H9 (cell line): Measurements from ENCODE around the gene HS1BP3. TPM values are rescaled to one million over a fixed set of nuclear protein-coding genes. Genes with fewer than 3 reads are reported as not detected.
A peak's percentile ranks its signal among the peaks of the same experiment; 100 is the strongest.

Experiments
- DNase-seq: peaks from one replicate; pipeline ENCODE4 v3.0.0-alpha.2; 2017
- H2AFZ ChIP-seq: one replicate; pipeline ENCODE4 v1.6.1; 2013; ENCODE audit warnings: mild to moderate bottlenecking, low read length, control low read depth, moderate library complexity
- H2AK5ac ChIP-seq: 2 replicates; pipeline ENCODE4 v1.6.1; 2013; ENCODE audit warnings: low read length, control low read depth, mixed read lengths; ENCODE audit not compliant: insufficient read length
- H2BK120ac ChIP-seq: one replicate; pipeline ENCODE4 v1.6.1; 2013; ENCODE audit warnings: low read depth, mild to moderate bottlenecking, low read length, control low read depth, inconsistent platforms; ENCODE audit not compliant: poor library complexity, severe bottlenecking
- H2BK12ac ChIP-seq: 2 replicates; pipeline ENCODE4 v1.6.1; 2013; ENCODE audit warnings: low read length, control low read depth, mixed read lengths, low read depth; ENCODE audit not compliant: insufficient read length
- H2BK15ac ChIP-seq: 2 replicates; pipeline ENCODE4 v1.6.1; 2013; ENCODE audit warnings: low read depth, low read length, control low read depth
- H2BK20ac ChIP-seq: one replicate; pipeline ENCODE4 v1.6.1; 2013; ENCODE audit warnings: low read depth, mild to moderate bottlenecking, low read length, control low read depth, inconsistent platforms; ENCODE audit not compliant: poor library complexity, severe bottlenecking
- H2BK5ac ChIP-seq: 2 replicates; pipeline ENCODE4 v1.6.1; 2013; ENCODE audit warnings: low read length, control low read depth, mixed read lengths; ENCODE audit not compliant: insufficient read length
- H3K14ac ChIP-seq: 2 replicates; pipeline ENCODE4 v1.6.1; 2013; ENCODE audit warnings: low read length, control low read depth; ENCODE audit not compliant: insufficient read depth
- H3K18ac ChIP-seq: 2 replicates; pipeline ENCODE4 v1.6.1; 2013; ENCODE audit warnings: low read depth, mild to moderate bottlenecking, mixed read lengths, low read length, control low read depth; ENCODE audit not compliant: insufficient read length
- H3K23ac ChIP-seq: 2 replicates; pipeline ENCODE4 v1.6.1; 2013; ENCODE audit warnings: low read length, control low read depth, mixed read lengths, low read depth; ENCODE audit not compliant: insufficient read length
- H3K23me2 ChIP-seq: 2 replicates; pipeline ENCODE4 v1.6.1; 2013; ENCODE audit warnings: low read depth, mild to moderate bottlenecking, mixed read lengths, low read length, control low read depth; ENCODE audit not compliant: insufficient read length, poor library complexity, severe bottlenecking
- H3K27ac ChIP-seq: 2 replicates; pipeline ENCODE4 v1.5.1; 2013; ENCODE audit warnings: low read length, control low read depth, mixed read lengths, low read depth; ENCODE audit not compliant: insufficient read length
- H3K27me3 ChIP-seq: 2 replicates; pipeline ENCODE4 v1.6.1; 2013; ENCODE audit warnings: low read length, control low read depth, inconsistent platforms; ENCODE audit not compliant: insufficient read depth
- H3K4ac ChIP-seq: 2 replicates; pipeline ENCODE4 v1.6.1; 2013; ENCODE audit warnings: low read depth, mild to moderate bottlenecking, control low read depth, inconsistent platforms, low read length, moderate library complexity
- H3K4me1 ChIP-seq: 2 replicates; pipeline ENCODE4 v1.6.1; 2013; ENCODE audit warnings: low read length, control low read depth, inconsistent platforms; ENCODE audit not compliant: insufficient read depth
- H3K4me2 ChIP-seq: 2 replicates; pipeline ENCODE4 v1.6.1; 2013; ENCODE audit warnings: low read length, control low read depth, mixed read lengths; ENCODE audit not compliant: insufficient read length, insufficient read depth
- H3K56ac ChIP-seq: 2 replicates; pipeline ENCODE4 v1.6.1; 2013; ENCODE audit warnings: low read depth, mild to moderate bottlenecking, mixed read lengths, low read length, control low read depth; ENCODE audit not compliant: insufficient read length
- H3K79me1 ChIP-seq: 2 replicates; pipeline ENCODE4 v1.6.1; 2013; ENCODE audit warnings: low read depth, mild to moderate bottlenecking, moderate library complexity, low read length, control low read depth, inconsistent platforms; ENCODE audit not compliant: insufficient read depth, poor library complexity, severe bottlenecking
- H3K79me2 ChIP-seq: 2 replicates; pipeline ENCODE4 v1.6.1; 2013; ENCODE audit warnings: low read length, control low read depth, inconsistent platforms; ENCODE audit not compliant: insufficient read depth
- H3K9ac ChIP-seq: 2 replicates; pipeline ENCODE4 v1.6.1; 2013; ENCODE audit warnings: low read length, control low read depth, mixed read lengths; ENCODE audit not compliant: insufficient read length; ENCODE audit errors: extremely low read depth
- H3K9me3 ChIP-seq: one replicate; pipeline ENCODE4 v1.6.1; 2013; ENCODE audit warnings: low read depth, low read length, inconsistent platforms; ENCODE audit not compliant: control insufficient read depth
- H3T11ph ChIP-seq: one replicate; pipeline ENCODE4 v1.6.1; 2013; ENCODE audit warnings: mild to moderate bottlenecking, low read length, control low read depth, inconsistent platforms
- H4K20me1 ChIP-seq: one replicate; pipeline ENCODE4 v1.6.1; 2013; ENCODE audit not compliant: control insufficient read depth, insufficient read length, insufficient read depth
- H4K5ac ChIP-seq: 2 replicates; pipeline ENCODE4 v1.6.1; 2013; ENCODE audit warnings: low read depth, mild to moderate bottlenecking, mixed read lengths, low read length, control low read depth; ENCODE audit not compliant: insufficient read length
- H4K8ac ChIP-seq: replicated peaks from 2 replicates; pipeline ENCODE4 v1.6.1; 2013; ENCODE audit warnings: low read length, control low read depth, mixed read lengths, low read depth; ENCODE audit not compliant: insufficient read length
- H4K91ac ChIP-seq: 2 replicates; pipeline ENCODE4 v1.6.1; 2013; ENCODE audit warnings: low read depth, mild to moderate bottlenecking, moderate library complexity, mixed read lengths, low read length, control low read depth; ENCODE audit not compliant: insufficient read length
- H3K27ac Mint-ChIP-seq, 3 experiments: 2 replicates in 2 of 3; 3 replicates in 1 of 3; pipeline ENCODE4 v1.8.0; 2020 to 2021; ENCODE audit warnings: mixed read lengths in 3 of 3, mild to moderate bottlenecking in 1 of 3, moderate library complexity in 1 of 3
- H3K27me3 Mint-ChIP-seq: 2 replicates; pipeline ENCODE4 v1.8.0; 2021; ENCODE audit warnings: low read depth, mild to moderate bottlenecking, moderate library complexity, mixed read lengths
- H3K36me3 Mint-ChIP-seq, 3 experiments: 2 replicates in 2 of 3; 3 replicates in 1 of 3; pipeline ENCODE4 v1.8.0; 2020 to 2021; ENCODE audit warnings: low read depth in 3 of 3, mixed read lengths in 3 of 3; ENCODE audit not compliant: insufficient read depth in 1 of 3
- H3K4me1 Mint-ChIP-seq, 2 experiments: 2 replicates each; pipeline ENCODE4 v1.8.0; 2020; ENCODE audit warnings: mixed read lengths in 2 of 2
- H3K4me3 Mint-ChIP-seq, 2 experiments: 2 replicates in 1 of 2; 3 replicates in 1 of 2; pipeline ENCODE4 v1.8.0; 2020 to 2021; ENCODE audit warnings: mild to moderate bottlenecking in 2 of 2, mixed read lengths in 2 of 2, moderate library complexity in 1 of 2
- H3K9me3 Mint-ChIP-seq, 2 experiments: 2 replicates in 1 of 2; 3 replicates in 1 of 2; pipeline ENCODE4 v1.8.0; 2020; ENCODE audit warnings: mild to moderate bottlenecking in 2 of 2, mixed read lengths in 2 of 2, moderate library complexity in 1 of 2
- CTCF ChIP-seq: fragments of 200-600 bp; sonication (generic); conservative IDR thresholded peaks from 3 replicates; pipeline ENCODE4 v1.8.0; 2021; ENCODE audit warnings: antibody characterized with exemption, mild to moderate bottlenecking
- whole genome bisulfite sequencing: extraction: QIAGEN DNeasy Blood & Tissue Kit; methylation state at CpG from one replicate; pipeline ENCODE4 v1.1.7; 2013; ENCODE audit warnings: missing lambda C conversion rate, low lambda C conversion rate, mixed read lengths; ENCODE audit not compliant: insufficient read length; ENCODE audit errors: extremely low coverage; 5-methylcytosine and 5-hydroxymethylcytosine counted together
- total RNA-seq: library from RNA; stranded (reverse); gene quantifications from 2 replicates; pipeline ENCODE4 v1.2.1, GENCODE V29; 2021

Gene HS1BP3
- total RNA-seq, 1 experiment from 2014 or later: 11.1 TPM

GRCh38 chr2:20672201-20672951, 21.5 kb upstream of the HS1BP3 start:
- Histone ChIP-seq H3T11ph (no peak overlapping the region), H3K56ac (no peak overlapping the region), H3K23ac (no peak overlapping the region), H4K8ac (no peak overlapping the region), H4K91ac (no peak overlapping the region), H3K27ac (no peak overlapping the region), H3K4me1 (peaks cover 4% of the 10 kb centered on the region; the same call in 1 of the 2 replicates), H2BK120ac (no peak overlapping the region), H2BK15ac (no peak overlapping the region), H2BK20ac (no peak overlapping the region), H2BK12ac (no peak overlapping the region), H3K18ac (no peak overlapping the region), H3K27me3 (peaks cover 63% of the 10 kb centered on the region), H2BK5ac (no peak overlapping the region), H3K23me2 (peaks cover 6% of the 10 kb centered on the region), H2AK5ac (no peak overlapping the region), H4K5ac (no peak overlapping the region), H3K9ac (no peak overlapping the region), H2AFZ (no peak overlapping the region), H3K4ac (no peak overlapping the region), H3K79me1 (no peaks in the 10 kb centered on the region), H4K20me1 (no peaks in the 10 kb centered on the region), H3K9me3 (no peaks in the 10 kb centered on the region), H3K79me2 (no peaks in the 10 kb centered on the region), H3K14ac (no peak overlapping the region), H3K4me2 (peak overlapping the region; percentile 66)
- TF ChIP-seq CTCF: no peak
- Mint-ChIP-seq H3K27me3 (peaks cover 86% of the 10 kb centered on the region), H3K4me1 (peaks cover 41 to 71% of the 10 kb centered on the region in 2 experiments), H3K4me3 (peak overlapping the region in 1 of 2 experiments; percentile 72; a peak in 4 of 5 replicates), H3K36me3 (peaks cover 0 to 2% (median 0%) of the 10 kb centered on the region in 3 experiments; a peak in 1 of 7 replicates), H3K27ac (no peak overlapping the region; a peak in 1 of 7 replicates), H3K9me3 (peaks cover 0 to 3% of the 10 kb centered on the region in 2 experiments; a peak in 1 of 5 replicates)
- no CpG with 5 or more reads among the region's 18 CpGs for WGBS
- peak; percentile 82 for DNase-seq
